Gastrocnemius medialis (tissue), 4 donors: ENCODE data around the gene PRMT1. TPM values are rescaled to one million over a fixed set of nuclear protein-coding genes. Genes with fewer than 3 reads are reported as not detected.

Experiments used
- ATAC-seq, 2 donors: fragments of 150-250 bp; one replicate each; pipeline ENCODE4 v1.9.1; 2016
- DNase-seq, 2 donors: peaks; one replicate each; pipeline ENCODE4 v3.0.0-alpha.2; 2019
- H3K27ac ChIP-seq, 4 donors: fragments of 200-600 bp; sonication (generic); 1 replicate in 1 of 4; 2 replicates in 3 of 4; pipeline ENCODE4 v1.5.1; 2016 to 2018; ENCODE audit warnings: mild to moderate bottlenecking in 2 of 4, moderate library complexity in 1 of 4
- H3K27me3 ChIP-seq, 3 donors: fragments of 200-600 bp; sonication (generic) in 2 of 3; 1 replicate in 1 of 3; 2 replicates in 2 of 3; pipeline versions ENCODE4 v1.5.1 to v1.6.0; 2016 to 2019; ENCODE audit warnings: mild to moderate bottlenecking in 1 of 3, moderate library complexity in 1 of 3
- H3K36me3 ChIP-seq, 2 donors: fragments of 200-600 bp; sonication (generic) in 1 of 2; one replicate each; pipeline ENCODE4 v1.5.1; 2017 to 2018
- H3K4me1 ChIP-seq, 2 donors: fragments of 200-600 bp; sonication (generic) in 1 of 2; one replicate each; pipeline ENCODE4 v1.5.1; 2016 to 2017; ENCODE audit warnings: mild to moderate bottlenecking in 2 of 2
- H3K4me3 ChIP-seq, 4 donors: fragments of 200-600 bp; sonication (generic) in 3 of 4; 1 replicate in 1 of 4; 2 replicates in 3 of 4; pipeline ENCODE4 v1.5.1; 2016 to 2019; ENCODE audit warnings: mild to moderate bottlenecking in 2 of 4
- H3K9me3 ChIP-seq, 3 donors: fragments of 200-600 bp; sonication (generic) in 2 of 3; 1 replicate in 1 of 3; 2 replicates in 2 of 3; pipeline ENCODE4 v1.5.1; 2016 to 2019
- CTCF ChIP-seq, 5 experiments: fragments of 450-650 bp in 3 of 5; fragments of 200-600 bp in 2 of 5; sonication (generic) in 2 of 5; IDR thresholded peaks in 4 of 5; conservative IDR thresholded peaks in 1 of 5; 1 replicate in 4 of 5; 2 replicates in 1 of 5; pipeline ENCODE4 v1.5.1; 2016 to 2019; ENCODE audit warnings: antibody characterized with exemption in 5 of 5, mild to moderate bottlenecking in 3 of 5, moderate library complexity in 3 of 5
- POLR2A ChIP-seq, 2 donors: fragments of 450-650 bp; IDR thresholded peaks; one replicate each; pipeline ENCODE4 v1.6.1; 2017; ENCODE audit warnings: antibody characterized with exemption in 2 of 2, mild to moderate bottlenecking in 2 of 2, moderate library complexity in 2 of 2
- in situ Hi-C, 4 donors: fragments of 200-750 bp; cut with MboI; loops; one replicate each; pipeline versions ENCODE4 v1.15.0 to v1.8.0; 2017; ENCODE audit warnings: low sequenced_read_pairs in 4 of 4
- intact Hi-C: fragments of 100-400 bp; cut with DNase I; formaldehyde crosslinking; loops from one replicate; pipeline ENCODE4 v1.15.1; 2023; ENCODE audit warnings: low total_unique reads
- total RNA-seq, 4 donors: library from RNA; depleted of rRNA; stranded (reverse); fragments of >200 nt; gene quantifications; one replicate each; pipeline versions ENCODE4 v1.1.0 to v1.2.3, GENCODE V29; 2016

Gene PRMT1
- total RNA-seq, 4 donors from 2014 or later, result 190 to 242 (median 229) TPM

DNA sequence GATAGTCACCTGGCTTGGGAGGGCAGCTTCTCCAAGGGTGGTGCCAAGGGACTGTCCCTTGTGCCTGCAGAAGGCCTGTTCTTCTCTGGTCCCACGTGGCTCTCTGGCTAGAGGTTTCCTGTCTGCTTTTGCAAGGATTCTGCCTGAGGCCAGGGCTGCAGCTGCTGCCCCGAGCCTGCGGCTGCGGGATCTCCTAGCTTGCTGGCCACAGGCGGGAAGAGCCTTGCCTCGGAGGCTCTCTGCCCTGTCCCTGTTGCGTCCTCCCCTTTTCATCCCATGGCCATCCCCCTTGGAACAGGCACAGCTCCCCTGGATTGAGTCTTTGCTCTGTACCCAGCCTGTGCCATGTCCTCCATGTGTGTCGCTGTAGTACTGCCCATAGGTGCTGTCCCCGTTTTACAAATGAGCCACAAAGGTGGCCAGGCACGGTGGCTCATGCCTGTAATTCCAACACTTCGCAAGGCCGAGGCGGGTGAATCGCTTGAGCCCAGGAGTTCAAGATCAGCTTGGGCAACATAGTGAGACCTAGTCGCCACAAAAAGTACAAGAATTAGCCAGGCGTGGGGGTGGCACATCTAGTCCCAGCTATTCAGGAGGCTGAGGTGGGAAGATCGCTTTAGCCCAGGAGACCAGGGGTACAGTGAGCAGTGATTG, 20.5 kb upstream of the PRMT1 start:
- TF ChIP-seq POLR2A (IDR thresholded peaks at IDR 0.05) (no peak), CTCF (IDR thresholded peaks at IDR 0.05 in 4 of 5, conservative IDR thresholded peaks at IDR 0.05 in 1 of 5) (no peak)
- H3K27ac ChIP-seq, result no peak overlapping the region
- H3K36me3 ChIP-seq, result peaks cover 0 to 90% of the 10 kb centered on the region in 2 donors
- H3K4me1 ChIP-seq, result no peaks in the 10 kb centered on the region
- intact Hi-C loops, result no loop called here
- H3K27me3 ChIP-seq, result no peaks in the 10 kb centered on the region
- H3K9me3 ChIP-seq, result no peaks in the 10 kb centered on the region
- in situ Hi-C loops, result no loop called here
- ATAC-seq (no peak), DNase-seq (no peak)
- H3K4me3 ChIP-seq, result no peak overlapping the region

DNA sequence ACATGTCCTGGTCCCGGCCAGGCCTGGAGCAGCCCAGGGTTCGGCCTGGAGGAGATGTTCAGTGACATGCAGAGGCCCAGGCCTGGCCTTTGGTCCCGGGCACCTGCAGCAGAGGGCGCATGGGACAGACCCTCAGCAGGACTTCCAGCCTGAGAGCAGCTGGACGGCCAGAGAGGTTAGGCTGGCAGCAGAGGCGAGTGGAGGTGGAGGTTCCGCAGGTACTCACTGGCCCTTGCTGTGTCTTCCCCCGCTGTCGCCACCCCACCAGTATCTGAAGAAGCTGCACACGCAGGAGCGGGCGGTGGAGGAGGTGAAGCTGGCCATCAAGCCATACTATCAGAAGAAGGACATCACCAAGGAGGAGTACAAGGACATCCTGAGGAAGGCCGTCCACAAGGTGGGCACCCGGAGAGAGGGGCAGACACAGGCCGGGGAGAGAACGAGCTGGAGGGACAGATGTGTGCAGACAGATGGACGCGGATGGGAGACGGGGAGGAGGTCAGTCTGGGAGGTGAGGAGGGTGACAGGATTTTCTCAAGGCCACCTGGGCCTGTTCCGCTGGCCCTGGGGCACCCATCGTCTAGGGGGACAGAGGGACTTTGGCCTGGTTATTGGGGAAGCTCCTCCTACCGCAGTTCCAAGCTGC, 19.5 kb upstream of the PRMT1 start:
- Histone ChIP-seq H3K4me1 (no peaks in the 10 kb centered on the region), H3K27ac (no peak overlapping the region), H3K27me3 (no peaks in the 10 kb centered on the region), H3K4me3 (no peak overlapping the region), H3K9me3 (no peaks in the 10 kb centered on the region), H3K36me3 (peaks cover 0 to 95% of the 10 kb centered on the region in 2 donors)
- intact Hi-C loops, result no loop called here
- DNase-seq (no peak), ATAC-seq (no peak)
- in situ Hi-C loops, result no loop called here
- TF ChIP-seq POLR2A (IDR thresholded peaks at IDR 0.05) (no peak), CTCF (IDR thresholded peaks at IDR 0.05 in 4 of 5, conservative IDR thresholded peaks at IDR 0.05 in 1 of 5) (no peak)

- Histone ChIP-seq H3K36me3 (peaks cover 0 to 92% of the 10 kb centered on the region in 2 donors), H3K27me3 (no peaks in the 10 kb centered on the region), H3K9me3 (no peaks in the 10 kb centered on the region), H3K4me1 (no peaks in the 10 kb centered on the region), H3K4me3 (no peak overlapping the region), H3K27ac (no peak overlapping the region)
- ATAC-seq (no peak), DNase-seq (no peak)
- in situ Hi-C loops (no loop called here), intact Hi-C loops (no loop called here)
- no peak for TF ChIP-seq CTCF (IDR thresholded peaks at IDR 0.05 in 4 of 5, conservative IDR thresholded peaks at IDR 0.05 in 1 of 5)
- no peak for TF ChIP-seq POLR2A (IDR thresholded peaks at IDR 0.05)
These were observed 18.9 kb upstream of the PRMT1 start for GRCh38 chr19:49658139-49658517.

- no peak overlapping the region for H3K4me3 ChIP-seq
- no peak for TF ChIP-seq CTCF (IDR thresholded peaks at IDR 0.05 in 4 of 5, conservative IDR thresholded peaks at IDR 0.05 in 1 of 5)
- TF ChIP-seq POLR2A (IDR thresholded peaks at IDR 0.05), result no peak
- peaks cover 0 to 85% of the 10 kb centered on the region in 2 donors for H3K36me3 ChIP-seq
- no peak for ATAC-seq
- H3K4me1 ChIP-seq, result peaks cover 3 to 5% of the 10 kb centered on the region in 2 donors
- in situ Hi-C loops (no loop called here), intact Hi-C loops (no loop called here)
- H3K9me3 ChIP-seq, result no peaks in the 10 kb centered on the region
- no peaks in the 10 kb centered on the region for H3K27me3 ChIP-seq
- DNase-seq, result no peak
- H3K27ac ChIP-seq, result no peak overlapping the region
These were observed 18.3 kb upstream of the PRMT1 start for GRCh38 chr19:49658566-49659442.
